Tibial nerve (tissue), 4 donors: ENCODE results near the gene HIRIP3. TPM values are rescaled to one million over a fixed set of nuclear protein-coding genes. Genes with fewer than 3 reads are reported as not detected.

Experiments used
- DNase-seq, 2 donors: peaks; one replicate each; pipeline ENCODE4 v3.0.0-alpha.2; 2019; ENCODE audit warnings: low spot score in 2 of 2
- H3K27ac ChIP-seq, 4 donors: fragments of 200-600 bp; sonication (generic) in 3 of 4; one replicate each; pipeline ENCODE4 v1.5.1; 2017 to 2019; ENCODE audit warnings: mild to moderate bottlenecking in 1 of 4
- H3K27me3 ChIP-seq, 2 donors: fragments of 200-600 bp; sonication (generic) in 1 of 2; one replicate each; pipeline versions ENCODE4 v1.5.1 to v1.6.0; 2017 to 2019
- H3K36me3 ChIP-seq, 3 donors: fragments of 200-600 bp; sonication (generic); one replicate each; pipeline ENCODE4 v1.5.1; 2018 to 2019
- H3K4me1 ChIP-seq, 4 donors: fragments of 200-600 bp; sonication (generic) in 3 of 4; one replicate each; pipeline ENCODE4 v1.5.1; 2017 to 2019
- H3K4me3 ChIP-seq, 4 donors: fragments of 200-600 bp; sonication (generic) in 3 of 4; one replicate each; pipeline ENCODE4 v1.5.1; 2017 to 2019; ENCODE audit warnings: mild to moderate bottlenecking in 1 of 4, moderate library complexity in 1 of 4
- H3K9me3 ChIP-seq, 4 donors: fragments of 200-600 bp; sonication (generic) in 3 of 4; one replicate each; pipeline ENCODE4 v1.5.1; 2017 to 2019
- EP300 ChIP-seq, 2 donors: sonication (generic); formaldehyde crosslinking; IDR thresholded peaks; one replicate each; pipeline ENCODE4 v1.6.1; 2017; ENCODE audit warnings: antibody characterized with exemption in 2 of 2, mild to moderate bottlenecking in 1 of 2
- POLR2A ChIP-seq, 2 donors: fragments of 450-650 bp; IDR thresholded peaks; one replicate each; pipeline ENCODE4 v1.6.1; 2017; ENCODE audit warnings: antibody characterized with exemption in 2 of 2, mild to moderate bottlenecking in 2 of 2, moderate library complexity in 2 of 2
- WGBS, 2 donors: methylation state at CpG; one replicate each; pipeline ENCODE4 v1.1.5; 2018; 5-methylcytosine and 5-hydroxymethylcytosine counted together
- total RNA-seq, 4 donors: library from RNA; depleted of rRNA; stranded (reverse); fragments of >200 nt; gene quantifications; one replicate each; pipeline ENCODE4 v1.1.0, GENCODE V29; 2016
- TF ChIP-seq, protein P1 (sequence below), 5 experiments: fragments of 200-600 bp in 3 of 5; fragments of 450-650 bp in 2 of 5; sonication (generic) in 3 of 5; IDR thresholded peaks; one replicate each; pipeline ENCODE4 v1.5.1; 2016 to 2019; ENCODE audit warnings: antibody characterized with exemption in 5 of 5, mild to moderate bottlenecking in 3 of 5, moderate library complexity in 2 of 5

HIRIP3 gene
- total RNA-seq, 4 donors from 2014 or later: 12.6 to 26.7 (median 22.6) TPM

DNA sequence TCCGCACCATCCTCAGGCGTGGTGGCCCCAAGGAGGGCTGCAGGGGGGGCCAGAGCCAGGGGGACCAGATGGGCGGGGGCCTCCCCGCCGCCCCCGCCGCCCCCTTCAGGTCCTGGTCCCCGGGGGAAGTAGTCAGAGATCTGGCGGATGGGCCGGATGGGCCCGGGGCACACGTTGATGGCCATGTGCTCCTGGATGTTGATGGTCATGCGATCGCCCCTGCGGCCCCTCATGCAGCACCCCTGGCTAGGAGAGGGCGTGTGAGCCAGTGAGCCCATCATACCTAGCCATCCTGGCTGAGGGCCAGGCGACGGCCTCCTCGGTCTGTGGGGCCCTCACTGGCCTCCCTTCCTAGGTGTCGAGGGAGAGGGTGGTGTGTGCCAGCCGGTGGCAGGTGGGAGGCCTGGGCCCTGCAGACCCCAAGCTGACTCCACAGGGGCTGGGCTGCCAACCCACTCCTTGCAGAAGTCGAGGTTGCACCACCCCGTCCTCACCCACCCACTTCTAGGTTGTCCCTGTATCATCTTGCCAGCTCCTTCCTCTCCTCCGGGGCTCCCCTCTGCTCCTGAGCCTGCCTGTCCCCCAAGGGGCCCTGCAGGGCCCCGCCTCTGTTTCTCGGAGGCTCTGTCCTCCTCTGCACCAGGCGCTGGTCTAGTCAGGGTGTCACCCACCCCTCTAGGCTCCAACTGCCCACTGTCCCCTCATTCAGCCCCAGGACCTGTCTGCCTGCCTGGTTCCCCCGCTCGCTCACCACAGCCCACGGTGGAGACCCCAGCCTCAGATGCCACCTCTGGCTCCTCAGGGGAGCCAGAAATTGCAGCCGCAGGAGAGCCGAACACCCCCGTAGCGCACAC is 14.8 kb upstream of the HIRIP3 start:
- TF ChIP-seq, protein P1, sequence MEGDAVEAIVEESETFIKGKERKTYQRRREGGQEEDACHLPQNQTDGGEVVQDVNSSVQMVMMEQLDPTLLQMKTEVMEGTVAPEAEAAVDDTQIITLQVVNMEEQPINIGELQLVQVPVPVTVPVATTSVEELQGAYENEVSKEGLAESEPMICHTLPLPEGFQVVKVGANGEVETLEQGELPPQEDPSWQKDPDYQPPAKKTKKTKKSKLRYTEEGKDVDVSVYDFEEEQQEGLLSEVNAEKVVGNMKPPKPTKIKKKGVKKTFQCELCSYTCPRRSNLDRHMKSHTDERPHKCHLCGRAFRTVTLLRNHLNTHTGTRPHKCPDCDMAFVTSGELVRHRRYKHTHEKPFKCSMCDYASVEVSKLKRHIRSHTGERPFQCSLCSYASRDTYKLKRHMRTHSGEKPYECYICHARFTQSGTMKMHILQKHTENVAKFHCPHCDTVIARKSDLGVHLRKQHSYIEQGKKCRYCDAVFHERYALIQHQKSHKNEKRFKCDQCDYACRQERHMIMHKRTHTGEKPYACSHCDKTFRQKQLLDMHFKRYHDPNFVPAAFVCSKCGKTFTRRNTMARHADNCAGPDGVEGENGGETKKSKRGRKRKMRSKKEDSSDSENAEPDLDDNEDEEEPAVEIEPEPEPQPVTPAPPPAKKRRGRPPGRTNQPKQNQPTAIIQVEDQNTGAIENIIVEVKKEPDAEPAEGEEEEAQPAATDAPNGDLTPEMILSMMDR (IDR thresholded peaks at IDR 0.05): no peak
- TF ChIP-seq POLR2A (IDR thresholded peaks at IDR 0.05) (no peak), EP300 (IDR thresholded peaks at IDR 0.05) (no peak)
- peak overlapping the region in 3 of 4 donors; percentile 29 to 47 (median 35) for H3K4me3 ChIP-seq
- H3K27ac ChIP-seq: no peak overlapping the region

DNA sequence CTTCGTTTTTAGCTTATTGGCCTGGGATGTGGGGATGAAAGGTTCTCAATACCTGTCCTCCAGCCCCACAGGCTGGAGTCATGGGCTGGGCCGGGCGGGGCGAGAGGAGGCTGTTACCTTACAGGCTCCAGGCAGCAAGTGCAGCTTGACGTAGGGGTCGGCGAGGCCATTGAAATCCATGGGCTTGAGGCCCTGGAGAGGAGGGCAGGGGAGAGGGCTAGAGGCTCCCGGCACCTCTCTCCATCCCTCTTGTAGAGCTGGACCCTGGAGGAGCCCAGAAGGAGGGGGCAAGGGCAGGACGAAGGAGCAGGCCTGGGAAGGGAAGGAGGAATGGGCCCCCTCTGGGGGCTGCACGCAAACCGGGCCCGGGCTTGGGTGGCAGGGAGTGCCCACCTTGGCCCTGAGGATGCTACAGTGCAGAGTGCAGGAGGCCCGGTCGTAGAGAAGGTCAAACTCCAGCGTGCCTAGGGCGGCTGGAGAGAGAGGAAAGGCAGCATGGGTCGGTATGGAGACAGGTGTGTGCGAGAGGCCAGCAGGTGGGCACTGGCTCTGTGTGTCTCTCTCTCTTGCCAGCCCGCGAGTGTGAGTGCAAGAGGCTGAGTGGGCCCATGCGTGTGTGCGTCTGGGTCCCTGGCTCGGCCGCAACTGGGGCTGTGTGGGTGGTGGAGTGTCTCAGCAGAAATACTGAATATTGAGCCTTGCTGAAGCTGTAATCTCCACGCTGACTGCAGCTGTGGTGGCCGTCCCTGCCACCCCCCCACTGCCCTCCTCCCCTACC is 13.9 kb upstream of the HIRIP3 start:
- Histone ChIP-seq H3K27me3 (peaks cover 0 to 41% of the 10 kb centered on the region in 2 donors), H3K4me3 (no peak overlapping the region), H3K36me3 (peaks cover 0 to 20% (median 0%) of the 10 kb centered on the region in 3 donors), H3K4me1 (peaks cover 0 to 38% (median 12%) of the 10 kb centered on the region in 4 donors), H3K9me3 (no peaks in the 10 kb centered on the region), H3K27ac (no peak overlapping the region)
- DNase-seq: no peak
- 44 to 53% methylated on average over 25 of the region's 26 CpGs for WGBS, 2 donors
- TF ChIP-seq, protein P1 (IDR thresholded peaks at IDR 0.05): no peak
- TF ChIP-seq EP300 (IDR thresholded peaks at IDR 0.05) (no peak), POLR2A (IDR thresholded peaks at IDR 0.05) (no peak)

More for the DNA sequence above, 14.8 kb upstream of the HIRIP3 start:
- WGBS, 2 donors: 11 to 15% methylated on average over 17 to 24 of the region's 34 CpGs
- Histone ChIP-seq H3K4me1 (peaks cover 0 to 32% (median 12%) of the 10 kb centered on the region in 4 donors), H3K36me3 (peaks cover 0 to 16% (median 0%) of the 10 kb centered on the region in 3 donors), H3K9me3 (no peaks in the 10 kb centered on the region), H3K27me3 (peaks cover 0 to 41% of the 10 kb centered on the region in 2 donors)
- no peak for DNase-seq

GRCh38 chr16:30007378-30007895 is 12.0 kb upstream of the HIRIP3 start:
- TF ChIP-seq EP300 (IDR thresholded peaks at IDR 0.05) (no peak), POLR2A (IDR thresholded peaks at IDR 0.05) (no peak)
- TF ChIP-seq, protein P1 (IDR thresholded peaks at IDR 0.05): no peak

GRCh38 chr16:30006659-30007377 is 11.4 kb upstream of the HIRIP3 start:
- 85 to 86% methylated on average over 34 of the region's 34 CpGs for WGBS, 2 donors
- Histone ChIP-seq H3K27ac (no peak overlapping the region), H3K4me1 (peaks cover 0 to 38% (median 12%) of the 10 kb centered on the region in 4 donors), H3K27me3 (peaks cover 0 to 29% of the 10 kb centered on the region in 2 donors), H3K36me3 (peaks cover 0 to 45% (median 0%) of the 10 kb centered on the region in 3 donors), H3K4me3 (no peak overlapping the region), H3K9me3 (no peaks in the 10 kb centered on the region)
- TF ChIP-seq POLR2A (IDR thresholded peaks at IDR 0.05) (no peak), EP300 (IDR thresholded peaks at IDR 0.05) (no peak)
- TF ChIP-seq, protein P1 (IDR thresholded peaks at IDR 0.05): no peak
- DNase-seq: no peak

More at GRCh38 chr16:30007378-30007895, 12.0 kb upstream of the HIRIP3 start:
- Histone ChIP-seq H3K36me3 (peaks cover 0 to 39% (median 0%) of the 10 kb centered on the region in 3 donors), H3K9me3 (no peaks in the 10 kb centered on the region), H3K4me1 (peaks cover 0 to 38% (median 12%) of the 10 kb centered on the region in 4 donors), H3K27ac (no peak overlapping the region), H3K4me3 (no peak overlapping the region), H3K27me3 (peaks cover 0 to 36% of the 10 kb centered on the region in 2 donors)
- 68 to 69% methylated on average over 10 to 11 of the region's 11 CpGs for WGBS, 2 donors
- no peak for DNase-seq
